ENCODE data around the gene MAFG.

DNA sequence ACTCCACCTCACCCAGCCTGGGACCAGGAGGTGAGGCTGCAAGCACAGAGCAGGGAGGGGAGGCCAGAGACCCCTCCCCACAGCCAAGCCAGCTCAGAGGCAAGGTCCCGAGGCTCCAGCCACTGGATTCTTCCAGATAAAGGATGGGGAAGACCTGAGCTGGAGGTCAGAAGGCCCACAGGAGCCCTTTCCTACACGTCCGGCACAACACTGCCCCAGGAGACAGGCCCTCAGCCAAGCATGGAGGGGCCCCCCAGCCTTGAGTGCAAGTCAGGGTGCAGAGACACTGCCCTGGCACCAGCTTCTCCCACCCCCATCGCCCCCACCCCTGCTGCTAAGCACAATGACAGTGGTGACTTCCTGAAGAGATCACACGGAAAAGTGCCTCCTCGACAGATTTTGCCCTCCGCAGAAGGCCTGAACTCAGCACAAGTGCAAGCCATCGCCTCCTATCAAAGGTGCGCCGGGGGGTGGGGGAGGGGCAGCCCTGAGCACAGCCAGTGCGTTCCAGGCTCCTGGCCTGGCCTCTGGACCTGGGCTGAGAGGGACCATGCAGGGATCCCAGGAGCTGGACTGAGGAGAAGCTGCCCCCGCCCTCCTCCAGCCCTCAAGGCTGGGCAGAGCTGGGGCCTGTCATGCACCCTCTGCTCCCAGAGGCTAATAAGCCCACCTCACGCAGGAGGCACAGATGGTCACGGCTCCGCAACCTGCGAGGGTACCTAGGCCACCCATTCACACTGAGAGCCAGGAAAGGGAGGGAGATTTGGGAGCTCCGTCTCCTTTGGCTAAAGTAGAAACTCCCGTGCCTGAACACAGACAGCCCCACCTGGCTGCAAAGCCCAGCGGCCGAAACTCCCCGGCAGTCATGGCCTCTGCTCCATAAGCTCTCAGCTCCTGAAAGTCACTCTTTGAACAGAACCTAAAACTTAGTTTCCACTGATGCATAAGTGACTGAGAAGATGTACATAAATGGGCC, 2.7 kb downstream of the MAFG start:
- no peak for TF ChIP-seq SAFB2 (CRISPR knock-in tag; IDR thresholded peaks at IDR 0.05; ENCODE audit: borderline replicate concordance, low read depth)
- TF ChIP-seq, protein P1, sequence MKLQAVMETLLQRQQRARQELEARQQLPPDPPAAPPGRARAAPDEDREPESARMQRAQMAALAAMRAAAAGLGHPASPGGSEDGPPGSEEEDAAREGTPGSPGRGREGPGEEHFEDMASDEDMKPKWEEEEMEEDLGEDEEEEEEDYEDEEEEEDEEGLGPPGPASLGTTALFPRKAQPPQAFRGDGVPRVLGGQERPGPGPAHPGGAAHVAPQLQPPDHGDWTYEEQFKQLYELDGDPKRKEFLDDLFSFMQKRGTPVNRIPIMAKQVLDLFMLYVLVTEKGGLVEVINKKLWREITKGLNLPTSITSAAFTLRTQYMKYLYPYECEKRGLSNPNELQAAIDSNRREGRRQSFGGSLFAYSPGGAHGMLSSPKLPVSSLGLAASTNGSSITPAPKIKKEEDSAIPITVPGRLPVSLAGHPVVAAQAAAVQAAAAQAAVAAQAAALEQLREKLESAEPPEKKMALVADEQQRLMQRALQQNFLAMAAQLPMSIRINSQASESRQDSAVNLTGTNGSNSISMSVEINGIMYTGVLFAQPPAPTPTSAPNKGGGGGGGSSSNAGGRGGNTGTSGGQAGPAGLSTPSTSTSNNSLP (IDR thresholded peaks at IDR 0.05; ENCODE audit: low read depth, low read length) = no peak
- no peak for TF ChIP-seq KAT8 (CRISPR knock-in tag; IDR thresholded peaks at IDR 0.05)
- TF ChIP-seq PBX3 (CRISPR knock-in tag; IDR thresholded peaks at IDR 0.05; ENCODE audit: borderline replicate concordance) = no peak
- TF ChIP-seq AHR (CRISPR knock-in tag; IDR thresholded peaks at IDR 0.05) = no peak; the same call in 1 of the 2 replicates
- no peak for TF ChIP-seq MTA3 (CRISPR knock-in tag; IDR thresholded peaks at IDR 0.05)

Measured in HepG2 (cell line).